ENCODE measurements around the gene NOL12.
"Not testable (repeated sequence)": the region's sequence is repeated elsewhere in the genome, so short reads cannot be mapped to it uniquely, and the experiment has no call there.

NOL12 gene

DNA sequence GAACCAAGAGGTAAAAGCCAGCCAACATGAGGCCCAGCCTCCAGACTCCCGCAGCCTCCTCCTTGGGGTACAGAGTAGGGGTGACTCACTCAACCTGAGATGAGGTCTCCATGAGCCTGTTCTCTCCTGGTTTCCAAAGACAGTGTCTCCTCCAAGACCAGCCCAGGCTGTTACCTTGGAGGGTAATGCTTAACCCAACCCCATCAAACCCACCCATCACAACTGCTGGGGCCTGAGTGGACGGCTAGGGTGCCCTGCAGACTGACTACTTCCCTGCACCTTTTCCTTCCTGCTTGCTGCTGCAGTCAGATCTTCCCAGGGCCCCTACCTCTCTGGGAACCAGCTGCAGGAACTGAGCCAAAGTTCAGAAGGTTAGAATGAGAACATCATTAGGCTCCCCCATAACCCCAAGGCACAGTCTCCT is 5.1 kb upstream of the NOL12 start:
- DNase-seq: peak; percentile 72

DNA sequence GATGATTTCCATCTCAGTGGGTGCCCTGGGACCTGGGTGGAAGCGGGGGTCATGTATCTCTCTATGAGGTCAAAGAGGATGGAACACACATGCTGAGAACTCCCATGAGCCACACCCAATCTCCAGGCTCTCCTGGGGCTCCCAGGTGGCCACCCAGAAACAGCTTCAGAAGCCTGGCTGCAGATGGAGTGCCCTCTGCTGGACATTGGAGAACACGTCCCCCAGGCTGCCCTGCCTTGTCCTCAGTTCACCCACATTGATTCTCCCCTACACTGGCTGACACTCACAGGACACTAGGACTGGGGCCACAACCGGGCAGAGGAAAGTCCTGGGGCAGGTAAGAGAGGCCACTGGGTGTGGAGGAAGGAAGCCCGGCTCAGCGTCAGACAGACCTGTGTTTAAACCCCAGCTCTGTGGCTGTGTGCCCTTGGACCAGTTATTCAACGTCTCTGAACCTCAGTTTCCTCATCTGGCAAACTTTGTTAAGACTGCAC is 4.5 kb upstream of the NOL12 start:
- peak; percentile 76 for DNase-seq

DNA sequence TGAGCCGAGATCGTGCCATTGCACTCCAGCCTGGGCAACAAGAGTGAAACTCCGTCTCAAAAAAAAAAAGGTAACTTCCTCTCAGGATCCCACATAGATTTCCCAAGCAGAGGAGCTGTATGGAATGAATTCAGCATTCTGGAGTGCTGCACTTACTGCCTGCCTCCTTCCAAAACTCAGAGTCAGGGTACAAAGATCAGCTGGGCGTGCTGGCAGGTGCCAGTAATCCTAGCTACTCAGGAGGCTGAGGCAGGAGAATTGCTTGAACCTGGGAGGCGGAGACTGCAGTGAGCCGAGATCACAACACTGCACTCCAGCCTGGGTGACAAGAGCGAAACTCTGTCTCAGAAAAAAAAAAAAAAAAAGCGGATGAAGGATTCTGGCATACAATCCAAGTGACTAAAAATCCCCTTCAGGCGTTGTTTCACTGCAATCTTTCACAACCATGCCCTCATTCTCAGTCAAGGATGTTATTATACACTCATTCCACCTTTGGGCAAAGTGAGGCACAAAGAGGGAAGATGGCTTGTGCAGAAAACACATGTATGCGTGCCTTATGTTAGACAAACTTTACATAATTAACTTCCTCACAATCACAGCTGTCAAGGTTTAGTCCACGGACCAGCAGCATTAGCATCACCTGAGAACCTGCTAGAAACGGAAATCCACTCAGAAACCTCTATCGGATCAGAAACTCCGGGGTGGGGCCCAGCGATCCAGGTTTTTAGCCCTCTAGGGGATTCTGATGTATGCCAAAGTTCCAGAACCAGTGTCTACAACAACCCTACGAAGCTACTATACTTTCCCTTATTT is 1.1 kb upstream of the NOL12 start:
- DNase-seq: no peak

DNA sequence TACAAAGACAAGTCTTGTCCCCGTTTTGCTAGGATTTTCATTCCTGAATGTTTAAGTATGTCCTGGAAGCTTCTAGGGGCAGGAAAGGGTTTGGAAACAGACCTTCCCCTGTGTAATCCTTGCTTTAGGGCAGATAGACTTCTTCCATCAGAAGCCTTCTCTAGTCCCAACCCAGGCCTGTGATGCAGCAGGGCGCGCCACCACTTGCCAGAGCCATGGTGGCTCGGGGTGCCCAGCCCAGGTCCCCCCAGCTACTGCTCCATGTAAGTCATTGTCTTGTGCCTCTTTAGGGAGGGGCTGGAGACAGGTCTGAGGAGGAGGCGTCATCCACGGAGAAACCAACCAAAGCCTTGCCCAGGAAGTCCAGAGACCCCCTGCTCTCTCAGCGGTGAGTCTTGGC is 4.3 kb downstream of the NOL12 start:
- no peak for DNase-seq

DNA sequence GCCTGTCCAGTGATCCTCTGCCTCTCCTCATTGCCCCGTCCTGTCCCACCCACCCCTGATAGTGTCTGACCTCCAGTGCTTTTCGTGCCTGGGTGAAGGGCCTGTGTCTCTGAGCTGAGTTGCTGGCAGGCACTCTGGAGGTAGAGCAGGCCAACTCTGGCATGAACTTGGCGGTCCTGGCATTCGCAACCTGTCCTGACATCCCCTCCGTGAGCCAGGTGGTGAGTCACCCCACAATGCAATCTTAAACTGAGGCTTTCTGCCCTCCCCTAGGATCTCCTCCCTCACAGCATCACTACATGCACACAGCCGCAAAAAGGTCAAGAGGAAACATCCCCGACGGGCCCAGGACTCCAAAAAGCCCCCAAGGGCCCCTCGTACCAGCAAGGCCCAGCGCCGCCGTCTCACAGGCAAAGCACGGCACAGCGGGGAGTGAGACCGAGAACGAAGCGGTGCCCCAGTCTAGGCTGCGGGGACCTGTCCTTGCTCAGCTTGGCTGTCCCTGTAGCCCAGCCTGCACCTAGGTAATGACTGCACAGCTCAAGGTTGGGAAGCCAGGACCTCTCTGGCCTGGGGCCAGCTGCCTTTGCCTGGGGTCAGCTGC is 4.9 kb downstream of the NOL12 start:
- DNase-seq: no peak

DNA sequence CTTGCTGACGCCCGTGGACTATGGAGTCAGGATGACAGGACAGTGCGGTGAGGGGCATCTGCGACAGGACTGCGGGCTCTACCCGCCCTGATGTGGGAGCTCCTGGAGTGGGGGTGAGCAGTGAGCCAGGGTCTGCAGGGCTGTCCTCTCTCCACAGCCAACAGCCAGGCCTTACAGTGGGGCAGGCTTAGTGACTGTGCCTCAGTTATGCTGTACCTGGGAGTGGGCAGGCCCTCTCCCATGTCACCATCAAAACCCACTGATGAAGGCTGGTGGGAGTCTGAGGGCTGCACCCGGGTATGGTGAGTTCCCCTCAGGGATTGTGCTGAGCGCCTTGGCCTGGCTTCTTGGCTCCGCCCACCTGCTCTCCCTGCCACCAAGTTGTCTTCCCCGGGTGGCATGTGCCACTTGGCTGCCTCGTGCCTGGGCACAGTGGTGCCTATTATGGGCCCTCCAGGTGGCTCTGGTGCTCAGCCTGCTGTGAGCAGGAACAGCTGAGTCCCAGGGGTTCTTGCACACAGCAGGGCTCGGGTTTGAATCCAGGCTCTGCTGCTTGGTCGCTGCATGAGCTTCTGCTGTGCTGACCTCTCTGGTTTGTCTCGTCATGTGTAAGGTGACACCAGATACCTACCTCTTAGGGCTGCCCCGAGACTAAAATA is 6.6 kb downstream of the NOL12 start:
- no peak for DNase-seq

DNA sequence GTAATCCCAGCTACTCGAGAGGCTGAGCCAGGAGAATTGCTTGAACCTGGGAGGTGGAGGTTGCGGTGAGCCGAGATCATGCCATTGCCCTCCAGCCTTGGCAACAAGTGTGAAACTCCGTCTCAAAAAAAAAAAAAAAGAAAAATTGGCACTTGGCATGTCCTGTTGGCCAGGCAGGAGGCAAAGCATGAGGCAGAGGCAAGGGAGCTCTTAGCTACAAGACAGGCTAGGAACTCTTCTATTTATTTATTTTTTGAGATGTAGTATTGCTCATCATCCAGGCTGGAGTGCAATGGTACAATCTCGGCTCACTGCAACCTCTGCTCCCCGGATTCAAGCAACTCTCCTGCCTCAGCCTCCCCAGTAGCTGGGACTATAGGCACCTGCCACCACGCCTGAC is 8.0 kb downstream of the NOL12 start:
- DNase-seq: not testable (repeated sequence)

DNA sequence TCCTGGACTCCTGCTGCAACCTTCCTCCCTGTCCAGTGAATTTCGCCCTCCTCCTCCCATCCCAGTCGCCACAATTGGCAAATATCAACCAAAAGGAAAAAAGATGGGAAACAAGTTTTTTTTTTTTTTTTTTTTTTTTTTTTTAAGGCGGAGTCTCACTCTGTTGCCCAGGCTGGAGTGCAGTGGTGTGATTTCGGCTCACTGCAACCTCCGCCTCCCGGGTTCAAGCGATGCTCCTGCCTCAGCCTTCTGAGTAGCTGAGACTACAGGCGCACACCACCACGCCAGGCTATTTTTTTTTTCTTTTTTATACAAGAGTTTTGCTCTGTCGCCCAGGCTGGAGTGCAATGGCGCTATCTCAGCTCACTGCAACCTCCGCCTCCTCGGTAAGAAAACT is 10.1 kb downstream of the NOL12 start:
- DNase-seq: not testable (repeated sequence)

DNA sequence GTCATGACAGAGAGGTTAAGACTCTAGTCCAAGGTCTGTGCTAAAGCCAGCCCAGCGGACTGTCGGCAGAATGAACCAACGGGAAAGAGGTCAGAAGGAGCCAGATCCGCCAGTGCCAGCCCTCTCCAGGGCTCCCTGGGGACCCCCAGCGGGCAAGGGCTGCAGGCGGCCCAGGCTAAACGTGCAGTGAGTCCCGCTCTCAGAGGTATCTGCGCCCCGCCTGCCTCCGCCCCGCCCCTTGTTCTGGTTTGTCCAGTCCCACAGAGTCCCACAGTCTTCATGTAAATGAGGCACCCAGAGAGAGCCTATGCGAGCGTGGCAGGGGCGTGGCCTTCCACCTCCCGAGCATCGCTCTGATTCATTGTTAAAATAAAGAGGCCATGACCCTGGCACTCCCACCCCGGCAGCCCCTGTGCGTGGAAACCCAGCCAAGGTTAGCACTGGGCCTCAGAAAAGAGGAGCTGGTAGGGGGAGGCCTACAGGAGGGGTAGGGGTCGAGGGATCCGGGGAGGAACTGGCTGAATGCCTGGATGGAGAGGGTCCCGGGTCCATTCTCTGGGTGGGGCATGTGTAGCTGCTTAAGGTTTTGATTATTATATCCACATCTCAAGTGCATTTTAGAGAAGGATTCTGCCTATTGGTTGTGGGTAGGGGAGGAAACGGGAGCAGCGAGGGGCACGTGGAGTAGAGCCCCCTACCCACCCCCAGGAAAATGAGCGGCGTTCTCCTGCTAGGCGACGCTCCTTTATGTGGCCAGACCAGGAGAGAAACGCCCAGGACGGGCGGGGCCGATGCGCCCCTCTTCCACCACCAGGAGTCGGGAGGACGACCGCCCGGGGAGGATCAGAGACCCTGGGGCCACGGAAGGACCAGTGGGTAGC is 10.8 kb downstream of the NOL12 start, which contains the start of gene TRIOBP:
Gene TRIOBP (plus strand): TSS at position 392 of the 881 bp plus-strand sequence. CDS start 4,318 bp downstream, outside the sequence.
- peak; percentile 96 for DNase-seq

DNA sequence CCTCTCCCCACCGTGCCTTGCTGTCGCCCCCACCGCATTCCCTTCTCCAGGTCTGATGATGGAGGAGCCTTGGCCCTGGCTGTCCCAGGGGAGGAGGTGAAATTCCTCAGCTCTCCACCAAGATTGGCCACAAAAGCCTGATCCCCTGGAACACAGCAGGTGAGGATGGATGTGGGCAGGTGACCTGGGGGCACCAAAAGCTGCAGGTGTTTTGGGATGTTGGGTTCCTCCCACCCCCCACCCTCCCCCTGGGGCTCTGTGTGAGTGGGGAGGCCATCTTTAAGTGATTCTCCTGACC is 11.3 kb downstream of the NOL12 start:
- DNase-seq: no peak

DNA sequence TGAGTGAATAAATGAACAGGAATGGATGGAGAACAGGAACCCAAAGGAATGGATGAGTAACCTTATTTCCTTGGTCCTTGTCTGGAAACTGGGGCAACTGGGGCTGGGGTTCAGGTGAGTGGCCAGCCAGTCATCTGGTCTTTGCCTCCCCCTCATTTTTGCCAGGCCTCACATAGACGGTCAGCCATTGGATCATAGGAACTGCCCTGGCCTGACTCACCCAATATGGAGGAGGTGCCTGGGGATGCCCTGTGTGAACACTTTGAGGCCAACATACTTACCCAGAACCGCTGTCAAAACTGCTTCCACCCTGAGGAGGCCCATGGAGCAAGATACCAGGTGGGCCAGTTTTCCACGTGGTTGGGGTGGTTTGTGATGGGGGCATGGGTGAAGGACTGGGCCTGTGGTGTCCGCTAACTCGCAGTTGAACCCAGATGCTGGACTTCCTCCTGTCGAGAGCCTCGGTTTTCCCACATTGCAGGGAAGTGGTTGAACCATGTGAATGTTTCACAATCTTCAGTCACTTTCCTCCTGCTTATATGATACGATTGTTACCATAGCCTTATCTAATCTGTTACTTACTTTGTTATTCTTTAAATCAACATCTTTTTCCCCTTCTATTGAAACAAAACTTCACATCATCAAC is 15.1 kb downstream of the NOL12 start:
- DNase-seq: no peak

DNA sequence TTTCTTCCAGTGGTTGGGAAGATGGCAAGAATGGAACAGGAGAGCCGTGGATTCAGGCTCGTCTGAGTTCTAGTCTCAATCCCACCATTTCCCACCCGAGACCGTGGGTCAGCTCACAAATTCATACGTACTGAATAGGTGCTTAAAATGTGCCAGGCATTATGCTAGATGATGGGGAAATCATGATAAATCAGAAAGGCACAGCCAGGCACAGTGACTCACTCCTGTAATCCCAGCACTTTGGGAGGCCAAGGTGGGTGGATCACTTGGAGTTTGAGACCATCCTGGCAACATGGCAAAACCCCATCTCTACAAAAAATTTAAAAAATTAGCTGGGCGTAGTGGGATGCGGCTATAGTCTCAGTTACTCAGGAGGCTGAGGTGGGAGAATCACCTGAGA is 17.8 kb downstream of the NOL12 start:
- DNase-seq: no peak

DNA sequence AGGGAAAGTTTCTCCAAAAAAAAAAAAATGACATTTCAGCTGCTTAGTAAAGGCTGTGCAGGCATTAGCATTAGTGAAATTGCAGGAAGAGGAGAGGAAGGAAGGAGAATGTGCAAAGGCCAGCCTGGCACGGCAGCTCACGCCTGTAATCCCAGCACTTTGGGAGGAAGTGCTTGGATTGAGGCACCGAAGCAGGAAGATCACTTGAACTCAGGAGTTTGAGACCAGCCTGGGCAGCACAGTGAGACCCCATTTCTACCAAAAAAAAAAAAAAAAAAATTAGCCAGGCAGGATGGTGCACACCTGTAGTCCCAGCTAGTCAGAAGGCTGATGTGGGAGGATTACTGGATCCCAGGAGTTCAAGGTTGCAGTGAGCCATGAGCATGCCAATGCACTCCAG is 18.5 kb downstream of the NOL12 start:
- no peak for DNase-seq

DNA sequence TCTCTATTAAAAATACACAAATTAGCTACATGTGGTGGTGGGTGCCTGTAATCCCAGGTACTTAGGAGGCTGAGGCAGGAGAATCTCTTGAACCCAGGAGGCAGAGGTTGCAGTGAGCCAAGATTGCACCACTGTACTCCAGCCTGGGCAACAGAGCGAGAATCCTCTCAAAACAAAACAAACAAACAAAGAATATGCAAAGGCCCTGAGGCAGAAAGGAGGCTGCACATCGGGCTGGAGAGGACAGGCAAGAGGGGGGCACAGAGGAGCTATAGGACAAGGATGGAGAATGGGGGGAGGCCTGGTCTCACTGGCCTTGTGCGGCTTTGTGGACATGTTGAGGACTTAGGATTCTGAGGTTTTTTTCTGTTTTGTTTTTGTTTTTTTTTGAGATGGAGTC is 19.1 kb downstream of the NOL12 start:
- no peak for DNase-seq

DNA sequence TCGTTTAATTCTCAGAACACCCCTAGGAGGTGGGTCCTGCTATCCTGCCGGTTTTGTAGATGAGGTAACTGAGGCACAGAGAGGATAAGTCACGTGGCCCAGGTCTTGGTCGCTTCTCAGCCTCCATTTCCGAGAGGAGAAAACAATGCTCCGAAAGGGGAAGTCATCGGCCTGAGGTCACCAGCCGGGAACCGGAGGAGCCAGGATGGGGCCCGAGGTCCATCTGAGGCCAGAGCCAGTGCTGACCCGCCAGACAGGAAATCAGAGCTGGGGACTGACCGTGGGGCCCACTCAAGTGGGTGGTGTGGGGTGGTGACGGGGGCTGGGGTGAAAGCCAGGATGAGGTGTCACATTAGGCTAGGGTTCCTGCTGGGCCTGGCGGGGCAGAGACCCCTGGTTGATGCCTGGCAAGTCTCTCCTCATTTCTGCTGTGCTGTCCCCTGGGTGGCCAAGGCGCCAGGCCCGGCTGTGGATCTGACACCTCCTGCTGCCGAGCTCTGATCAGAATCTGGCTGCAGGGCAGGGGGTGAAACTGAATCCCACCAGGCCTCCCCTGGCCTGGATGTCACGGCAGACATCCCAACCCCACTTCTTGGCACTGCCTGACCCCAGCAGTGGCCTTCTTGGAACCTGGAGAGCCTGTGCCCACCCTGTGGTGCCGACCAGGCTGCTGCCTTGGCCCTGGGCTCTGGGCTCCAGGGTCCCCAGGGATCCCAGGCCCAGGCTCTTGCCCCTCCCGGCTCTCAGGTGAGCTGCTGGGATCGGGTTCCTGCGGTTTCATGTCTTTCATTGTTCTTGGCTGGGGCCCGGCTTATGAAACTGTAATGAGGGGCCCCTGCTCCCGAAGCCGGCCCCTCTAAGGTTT is 22.7 kb downstream of the NOL12 start:
- DNase-seq: no peak

DNA sequence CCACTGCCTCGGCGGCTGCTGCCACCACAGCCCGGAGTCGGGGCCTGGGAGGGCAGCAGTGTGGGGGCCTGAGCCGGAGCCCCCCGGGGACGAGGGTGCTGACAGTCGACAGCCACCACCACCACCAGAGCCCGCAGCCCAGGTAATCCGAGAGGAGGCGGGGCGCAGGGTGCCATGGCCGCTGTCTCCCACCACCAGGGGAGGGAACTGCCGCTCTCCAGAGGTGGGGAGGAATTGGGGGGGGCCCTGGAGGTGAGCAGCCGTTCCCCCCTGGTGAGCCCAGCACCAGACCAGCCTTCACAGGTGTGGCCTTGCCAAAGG is 23.3 kb downstream of the NOL12 start:
- no peak for DNase-seq

DNA sequence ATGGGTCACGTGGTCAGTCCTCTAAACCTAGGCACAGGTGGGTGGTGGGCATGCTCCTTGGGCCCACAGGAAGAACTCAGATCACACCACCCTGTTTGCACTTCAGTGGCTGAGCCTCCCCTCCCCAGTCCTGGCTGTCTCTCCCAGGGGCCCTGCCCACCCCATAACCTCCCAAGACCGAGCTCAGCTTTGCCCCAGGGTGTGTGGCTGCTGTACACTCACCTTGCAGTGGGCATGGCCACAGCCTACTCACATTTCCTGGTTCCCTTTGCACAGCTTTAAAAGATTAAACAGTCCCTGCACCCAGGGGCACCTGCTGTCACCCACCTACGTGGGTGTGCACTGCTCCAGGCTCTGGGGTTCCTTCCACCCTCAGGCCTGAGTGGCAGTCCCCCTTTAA is 24.5 kb downstream of the NOL12 start:
- no peak for DNase-seq

DNA sequence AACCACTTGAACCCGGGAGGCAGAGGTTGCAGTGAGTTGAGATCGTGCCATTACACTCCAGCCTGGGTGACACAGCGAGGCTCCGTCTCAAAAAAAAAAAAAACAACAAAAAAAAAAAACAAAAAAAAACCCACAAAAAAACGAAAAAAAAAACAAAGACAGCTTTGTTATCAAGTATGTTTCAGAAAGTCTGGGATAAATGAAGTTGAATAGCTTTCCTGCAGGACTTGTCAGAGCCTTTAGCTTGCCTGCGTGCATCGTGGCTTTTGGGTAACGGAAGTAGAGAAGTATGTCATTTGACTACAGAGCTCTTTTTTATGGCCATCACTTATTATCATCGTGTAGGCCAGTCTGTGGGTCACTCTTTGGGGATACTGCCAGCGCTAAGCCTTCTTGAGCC is 25.3 kb downstream of the NOL12 start:
- DNase-seq: no peak

DNA sequence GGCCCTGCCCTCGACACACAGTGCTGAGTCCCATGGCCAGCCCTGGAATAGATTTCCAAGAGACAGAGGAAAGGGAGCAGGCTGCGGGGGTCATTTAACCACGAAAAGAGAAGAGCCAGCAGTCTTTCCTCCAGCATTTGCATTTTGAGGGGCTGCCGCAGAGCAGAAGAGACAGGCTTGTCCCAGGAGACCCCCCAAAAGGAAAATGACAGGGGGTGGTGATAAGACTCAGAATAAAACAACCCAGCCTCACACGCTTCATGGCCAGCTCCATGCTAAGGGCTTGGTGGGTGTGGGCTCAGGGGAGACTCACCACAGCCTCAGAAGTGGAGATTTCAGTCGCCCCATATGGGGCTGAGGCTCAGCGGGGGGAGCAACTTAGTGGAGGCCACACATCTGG is 27.6 kb downstream of the NOL12 start:
- no peak for DNase-seq

DNA sequence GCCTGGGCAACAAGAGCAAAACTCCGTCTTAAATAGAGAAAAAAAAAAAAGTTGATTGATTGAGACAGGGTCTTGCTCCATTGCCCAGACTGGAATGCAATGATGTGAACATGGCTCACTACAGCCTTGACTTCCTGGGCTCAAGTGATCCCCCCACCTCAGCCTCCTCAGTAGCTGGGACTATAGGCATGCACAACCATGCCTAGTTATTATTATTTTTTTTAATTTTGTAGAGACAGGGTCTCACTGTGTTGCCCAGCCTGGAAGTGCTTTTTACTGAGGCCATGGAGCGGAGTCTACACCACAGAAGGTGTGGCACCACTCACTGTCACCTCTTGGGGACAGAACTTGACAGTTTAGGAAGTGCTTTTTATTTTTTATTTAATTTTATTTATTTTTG is 28.5 kb downstream of the NOL12 start:
- DNase-seq: no peak

DNA sequence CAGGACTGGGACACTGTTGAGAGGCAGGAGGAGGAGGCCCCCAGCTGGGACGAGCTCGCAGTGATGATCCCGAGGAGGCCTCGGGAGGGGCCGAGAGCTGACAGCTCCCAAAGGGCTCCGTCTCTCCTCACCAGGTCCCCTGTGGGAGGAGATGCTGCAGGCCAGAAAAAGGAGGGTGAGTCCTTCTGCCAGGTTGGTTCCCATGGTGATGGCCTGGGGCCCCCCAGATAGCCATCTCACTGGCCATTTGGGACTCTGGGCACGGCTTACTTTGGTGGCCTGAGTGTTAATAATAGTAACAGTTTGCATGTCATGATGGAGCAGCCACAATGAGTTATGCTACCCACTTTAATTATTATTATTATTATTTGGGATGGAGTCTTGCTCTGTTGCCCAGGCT is 29.6 kb downstream of the NOL12 start:
- no peak for DNase-seq

DNA sequence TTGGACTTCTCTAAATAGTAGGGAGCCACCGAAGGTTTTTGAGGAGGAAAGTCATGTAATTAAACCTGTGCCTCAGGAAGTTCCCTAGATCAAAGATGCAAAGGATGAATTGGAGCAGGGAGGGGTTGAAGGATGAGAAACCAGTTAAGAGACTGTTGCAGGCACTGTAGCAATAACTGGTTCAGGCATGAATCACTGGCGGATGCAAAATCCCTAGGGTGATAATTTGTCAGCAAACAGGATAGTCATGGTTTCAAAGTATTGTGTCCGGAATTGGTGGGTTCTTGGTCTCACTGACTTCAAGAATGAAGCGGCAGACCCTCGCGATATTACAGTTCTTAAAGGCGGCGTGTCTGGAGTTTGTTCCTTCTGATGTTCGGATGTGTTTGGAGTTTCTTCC is 30.6 kb downstream of the NOL12 start:
- DNase-seq: peak; percentile 55
